GM18873 (cell line): ENCODE results near the gene XPO4.
"Not testable (repeated sequence)": the region's sequence is repeated elsewhere in the genome, so short reads cannot be mapped to it uniquely, and the experiment has no call there.

Source experiments
- ATAC-seq: cut with Tn5 transposase; IDR thresholded peaks from one replicate; pipeline ENCODE4 v1.9.1; 2021; ENCODE audit warnings: mild to moderate bottlenecking, moderate library complexity, moderate number of reproducible peaks; ENCODE audit not compliant: unreplicated experiment, low FRiP score

Gene XPO4

GRCh38 chr13:20891768-20892167, 10.8 kb downstream of the XPO4 start:
- no peak for ATAC-seq

- no peak for ATAC-seq
These were observed 11.5 kb downstream of the XPO4 start for GRCh38 chr13:20891034-20891433.

GRCh38 chr13:20890540-20890939, 12.0 kb downstream of the XPO4 start:
- ATAC-seq: not testable (repeated sequence)

DNA sequence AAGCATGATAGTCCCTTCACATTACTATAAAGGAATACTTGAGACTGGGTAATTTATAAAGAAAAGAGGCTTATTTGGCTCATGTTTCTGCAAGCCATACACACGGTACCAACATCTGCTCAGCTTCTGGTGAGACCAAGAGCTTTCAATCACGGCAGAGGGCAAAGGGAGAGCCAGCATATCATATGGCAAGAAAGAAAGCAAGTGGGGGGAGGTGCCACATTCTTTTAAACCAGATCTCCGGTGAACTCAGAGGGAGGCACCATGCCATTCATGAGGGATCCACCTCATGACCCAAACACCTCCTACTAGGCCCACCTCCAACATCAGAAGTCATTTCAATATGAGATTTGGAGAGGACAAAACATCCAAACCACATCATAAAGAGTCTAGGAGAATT, 20.3 kb downstream of the XPO4 start:
- ATAC-seq: no peak

DNA sequence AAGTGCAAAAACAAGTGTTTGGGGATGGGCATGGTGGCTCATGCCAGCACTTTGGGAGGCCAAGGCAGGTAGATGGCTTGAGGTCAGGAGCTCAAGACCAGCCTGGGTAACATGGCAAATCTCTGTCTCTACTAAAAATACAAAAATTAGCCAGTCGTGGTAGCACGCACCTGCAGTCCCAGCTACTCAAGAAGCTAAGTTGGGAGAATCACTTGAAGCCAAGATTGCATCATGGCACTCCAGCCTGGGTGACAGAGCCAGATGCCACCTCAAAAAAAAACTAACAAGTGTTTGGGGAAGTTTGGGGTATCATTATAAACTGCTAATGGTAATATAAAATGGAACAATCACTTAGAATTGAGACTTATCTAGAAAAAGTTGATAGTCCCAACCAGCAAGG, 24.6 kb downstream of the XPO4 start:
- ATAC-seq: no peak

DNA sequence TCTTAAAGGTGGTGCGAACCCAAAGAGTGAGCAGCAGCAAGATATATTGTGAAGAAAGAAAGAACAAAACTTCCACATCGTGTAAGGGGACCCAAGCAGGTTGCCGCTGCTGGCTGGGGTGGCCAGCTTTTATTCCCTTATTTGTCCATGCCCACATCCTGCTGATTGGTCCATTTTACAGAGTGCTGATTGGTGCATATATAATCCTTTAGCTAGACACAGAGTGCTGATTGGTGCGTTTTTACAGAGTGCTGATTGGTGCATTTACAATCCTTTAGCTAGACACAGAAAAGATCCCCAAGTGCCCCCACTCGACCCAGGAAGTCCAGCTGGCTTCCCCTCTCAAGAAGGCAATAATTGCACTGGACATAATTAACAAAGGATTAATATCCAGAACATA, 25.7 kb downstream of the XPO4 start:
- ATAC-seq: not testable (repeated sequence)

DNA sequence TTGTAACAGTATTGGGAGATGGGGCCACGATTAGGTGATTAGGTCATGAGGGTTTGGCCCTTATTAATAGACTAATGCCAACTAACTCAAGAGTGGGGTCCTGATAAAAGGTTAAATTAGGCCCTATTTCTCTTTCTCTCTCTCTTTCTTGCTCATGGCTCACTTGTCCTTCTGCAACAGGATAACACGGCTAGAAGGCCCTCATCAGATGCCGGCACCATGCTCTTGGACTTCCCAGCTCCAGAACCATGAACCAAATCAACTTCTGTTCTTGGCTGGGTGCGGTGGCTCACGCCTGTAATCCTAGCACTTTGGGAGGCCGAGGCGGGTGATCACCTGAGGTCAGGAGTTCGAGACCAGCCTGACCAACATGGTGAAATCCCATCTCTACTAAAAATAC, 28.1 kb downstream of the XPO4 start:
- ATAC-seq: not testable (repeated sequence)

DNA sequence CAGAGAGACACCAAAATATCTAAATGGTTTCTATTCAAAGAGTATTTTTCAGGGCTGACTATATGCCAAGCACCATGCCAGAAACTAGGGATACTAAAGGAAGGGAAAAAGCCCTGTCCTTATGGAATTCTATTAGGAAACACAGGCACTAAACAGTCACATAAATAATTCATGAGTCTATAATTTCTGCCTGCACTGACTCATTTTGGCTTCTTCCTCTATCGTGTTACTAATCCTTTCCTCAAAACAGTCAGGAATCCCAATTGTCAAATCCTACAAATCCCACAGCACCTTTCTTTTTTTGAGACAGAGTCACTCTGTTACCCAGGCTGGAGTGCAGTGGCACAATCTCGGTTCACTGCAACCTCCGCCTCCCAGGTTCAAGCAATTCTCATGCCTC, 29.2 kb downstream of the XPO4 start:
- ATAC-seq: no peak

- ATAC-seq: no peak
These were observed 31.7 kb downstream of the XPO4 start for GRCh38 chr13:20870829-20871228.

DNA sequence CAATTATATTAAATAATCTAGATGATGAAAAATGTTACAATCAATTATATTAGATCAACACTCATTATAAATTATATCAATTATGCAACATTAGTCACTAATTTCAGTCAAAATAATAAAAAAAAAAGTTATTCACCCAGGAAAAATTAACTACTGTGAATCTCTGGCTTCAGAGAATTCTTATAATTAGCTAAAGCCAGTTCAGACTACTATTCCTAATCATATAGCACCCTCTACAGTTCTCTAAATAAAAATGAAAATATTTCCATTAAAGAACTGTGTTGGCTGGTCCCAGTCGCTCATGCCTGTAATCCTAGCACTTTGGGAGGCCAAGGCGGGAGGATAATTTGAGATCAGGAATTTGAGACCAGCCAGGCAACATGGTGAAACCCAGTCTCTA, 33.0 kb downstream of the XPO4 start:
- ATAC-seq: no peak

DNA sequence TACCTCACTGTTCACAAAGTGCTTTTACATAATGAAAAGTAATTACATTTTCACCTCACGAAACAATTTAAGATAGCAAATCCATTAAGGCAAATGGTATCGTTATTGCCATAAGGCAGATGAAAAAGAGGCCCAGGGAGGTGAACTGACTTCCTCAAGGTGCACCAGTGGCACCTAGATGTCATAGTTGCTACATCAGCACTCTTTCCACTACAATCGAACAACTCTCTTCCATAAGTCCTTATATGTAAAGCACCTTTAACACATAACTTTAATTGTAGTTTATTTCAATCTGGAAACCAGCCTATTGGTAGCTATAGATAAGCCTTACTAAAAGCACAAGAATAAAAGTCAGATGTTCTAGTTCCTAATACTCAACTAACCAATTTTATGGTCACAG, 35.1 kb downstream of the XPO4 start:
- no peak for ATAC-seq

- ATAC-seq: not testable (repeated sequence)
These were observed 40.9 kb downstream of the XPO4 start for GRCh38 chr13:20861666-20862065.

- ATAC-seq: no peak
These were observed 41.7 kb downstream of the XPO4 start for GRCh38 chr13:20860844-20861243.

DNA sequence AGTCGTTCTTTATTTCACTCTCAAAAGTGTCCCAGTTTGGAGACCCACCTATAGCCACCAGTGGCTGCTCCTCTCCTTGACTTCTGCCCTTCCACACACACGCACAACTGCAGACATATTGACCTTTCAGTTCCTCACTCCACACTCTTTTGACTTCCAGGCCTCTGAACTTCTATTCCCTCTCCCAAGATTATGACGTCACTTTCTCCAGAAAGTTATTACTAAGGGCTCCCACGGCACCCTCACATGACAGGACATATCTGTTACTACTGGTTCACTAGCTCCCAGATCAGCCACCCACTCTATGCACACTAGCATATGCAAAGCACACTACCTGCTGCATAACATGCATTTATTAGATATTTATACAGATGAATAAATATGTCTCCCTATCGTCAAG, 45.9 kb downstream of the XPO4 start:
- no peak for ATAC-seq

DNA sequence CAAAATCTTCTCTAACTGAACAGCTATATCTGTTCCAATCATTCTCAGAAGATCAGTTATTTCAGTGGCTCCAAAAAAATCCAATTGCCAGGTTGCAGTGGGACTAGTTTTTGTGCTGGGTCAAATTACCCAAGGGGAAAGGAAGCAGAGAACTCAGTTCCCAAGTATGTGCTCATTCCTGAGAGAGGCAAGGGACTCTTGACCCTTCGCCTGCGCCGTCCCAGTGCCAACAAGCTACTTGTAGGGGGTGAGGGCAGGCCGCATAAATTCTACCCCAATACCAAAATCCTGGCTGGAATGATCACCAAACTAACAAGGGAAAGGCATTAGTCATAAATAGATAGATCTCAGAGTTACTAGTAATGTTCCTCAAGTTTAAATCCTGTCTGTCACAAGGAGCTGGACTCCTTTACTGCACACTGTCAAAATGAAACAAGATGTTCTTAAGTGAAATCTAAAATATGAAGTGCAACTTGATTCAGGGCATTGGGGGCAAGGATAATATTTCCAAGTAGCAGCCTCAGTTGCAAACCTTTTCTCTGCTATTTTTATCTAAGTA, 50.6 kb downstream of the XPO4 start:
- ATAC-seq: no peak

GRCh38 chr13:20848944-20849343, 53.6 kb downstream of the XPO4 start:
- no peak for ATAC-seq

- no peak for ATAC-seq
These were observed 54.3 kb downstream of the XPO4 start for GRCh38 chr13:20848203-20848602.

- no peak for ATAC-seq
These were observed 55.2 kb downstream of the XPO4 start for GRCh38 chr13:20847296-20847695.

- ATAC-seq: no peak
These were observed 59.4 kb downstream of the XPO4 start for GRCh38 chr13:20843166-20843565.

GRCh38 chr13:20840568-20840967, 62.0 kb downstream of the XPO4 start:
- no peak for ATAC-seq

DNA sequence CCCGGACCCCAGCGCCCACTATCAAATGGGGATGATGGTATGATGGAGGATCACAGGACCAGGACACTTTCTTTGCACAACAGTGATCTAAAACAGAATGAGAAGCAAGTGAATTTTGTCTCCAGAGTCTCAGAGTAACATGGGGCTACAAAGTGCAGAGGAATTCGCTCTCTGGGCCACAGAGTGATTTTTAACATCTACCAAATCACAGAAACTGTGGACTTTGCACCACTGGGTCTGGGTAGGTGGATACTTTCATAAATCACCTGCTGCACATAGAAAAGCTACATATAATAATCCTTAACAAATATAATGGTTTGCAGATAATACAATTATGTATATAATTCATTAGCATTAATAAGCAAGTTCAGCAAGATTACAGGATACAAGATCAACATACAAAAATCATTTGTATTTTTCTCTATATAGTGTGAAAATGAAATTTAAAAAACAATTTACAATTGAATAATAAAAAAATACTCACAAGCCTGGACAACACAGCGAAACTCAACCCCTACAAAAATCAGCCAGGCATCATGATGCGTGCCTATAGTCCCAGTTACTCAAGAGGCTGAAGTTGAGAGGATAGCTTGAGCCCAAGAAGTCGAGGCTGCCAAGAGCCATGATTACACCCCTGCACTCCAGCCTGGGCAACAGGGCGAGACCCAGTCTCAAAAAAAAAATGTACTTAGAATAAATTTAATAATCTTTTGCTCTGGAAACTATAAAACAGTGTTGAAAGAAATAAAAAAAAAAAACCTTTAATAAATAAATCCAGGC, 68.5 kb downstream of the XPO4 start:
- ATAC-seq: no peak

- no peak for ATAC-seq
These were observed 69.7 kb downstream of the XPO4 start for GRCh38 chr13:20832861-20833260.
